GM19238 (cell line): ENCODE measurements around the gene NUP155.
"Not testable (repeated sequence)": the region's sequence is repeated elsewhere in the genome, so short reads cannot be mapped to it uniquely, and the experiment has no call there.

ENCODE experiments used
- DNase-seq: peaks from one replicate; pipeline ENCODE4 v3.0.0; 2011; ENCODE audit warnings: low spot score; ENCODE audit not compliant: insufficient read length

The NUP155 gene

GRCh38 chr5:37370864-37371726, at the start of gene NUP155:
TSS of gene NUP155 (minus strand) at chr5:37371106. CDS start at chr5:37370977, 129 bp downstream.
- peak; percentile 81 for DNase-seq

GRCh38 chr5:37417347-37417746, 46.4 kb upstream of the NUP155 start:
- DNase-seq = no peak

- DNase-seq = not testable (repeated sequence)
These were observed 44.5 kb upstream of the NUP155 start for GRCh38 chr5:37415456-37415855.

- no peak for DNase-seq
These were observed 41.6 kb upstream of the NUP155 start for GRCh38 chr5:37412515-37412914.

- DNase-seq = no peak
These were observed 29.6 kb upstream of the NUP155 start for GRCh38 chr5:37400501-37400900.

- DNase-seq = no peak
These were observed 25.4 kb upstream of the NUP155 start for GRCh38 chr5:37396352-37396751.

- no peak for DNase-seq
These were observed 20.7 kb upstream of the NUP155 start for GRCh38 chr5:37391591-37391990.

- peak; percentile 53 for DNase-seq
These were observed 8.3 kb upstream of the NUP155 start, which contains the start of gene WDR70 for GRCh38 chr5:37379100-37379628. TSS of gene WDR70 (plus strand) at chr5:37379318. CDS start at chr5:37379368, 50 bp downstream.

GRCh38 chr5:37378066-37378465, 7.2 kb upstream of the NUP155 start:
- not testable (repeated sequence) for DNase-seq

GRCh38 chr5:37375091-37375490, 4.2 kb upstream of the NUP155 start:
- DNase-seq = no peak

GRCh38 chr5:37370550-37370863, 399 bp downstream of the NUP155 start:
- no peak for DNase-seq

GRCh38 chr5:37355161-37355560, 15.7 kb downstream of the NUP155 start:
- DNase-seq = no peak

- DNase-seq = not testable (repeated sequence)
These were observed 28.2 kb downstream of the NUP155 start for GRCh38 chr5:37342741-37343140.

GRCh38 chr5:37334754-37335153, 36.2 kb downstream of the NUP155 start:
- DNase-seq = not testable (repeated sequence)

- no peak for DNase-seq
These were observed 44.4 kb downstream of the NUP155 start for GRCh38 chr5:37326536-37326935.

- no peak for DNase-seq
These were observed 47.3 kb downstream of the NUP155 start for GRCh38 chr5:37323607-37324006.

- no peak for DNase-seq
These were observed 51.7 kb downstream of the NUP155 start for GRCh38 chr5:37319037-37319782.

- DNase-seq = no peak
These were observed 54.9 kb downstream of the NUP155 start for GRCh38 chr5:37316027-37316426.

- no peak for DNase-seq
These were observed 60.5 kb downstream of the NUP155 start for GRCh38 chr5:37310360-37310759.

GRCh38 chr5:37308793-37309192, 62.1 kb downstream of the NUP155 start:
- no peak for DNase-seq

- DNase-seq = no peak
These were observed 66.0 kb downstream of the NUP155 start for GRCh38 chr5:37304888-37305287.

GRCh38 chr5:37296313-37296712, 74.6 kb downstream of the NUP155 start:
- DNase-seq = not testable (repeated sequence)
